SW 1271 (cell line): ENCODE measurements around the gene ASH1L.
A peak's percentile ranks its signal among the peaks of the same experiment; 100 is the strongest.
"Not testable (repeated sequence)": the region's sequence is repeated elsewhere in the genome, so short reads cannot be mapped to it uniquely, and the experiment has no call there.

Experiments
- DNase-seq, 2 experiments: peaks; one replicate each; lab custom pipeline; 2025; lab: John Stamatoyannopoulos, UW

ASH1L gene

GRCh38 chr1:155328856-155329255, 233.7 kb downstream of the ASH1L start:
- DNase-seq: not testable (repeated sequence)

GRCh38 chr1:155327981-155328380, 234.6 kb downstream of the ASH1L start:
- DNase-seq: no peak

GRCh38 chr1:155326631-155327037, 236.0 kb downstream of the ASH1L start:
- no peak for DNase-seq

DNA sequence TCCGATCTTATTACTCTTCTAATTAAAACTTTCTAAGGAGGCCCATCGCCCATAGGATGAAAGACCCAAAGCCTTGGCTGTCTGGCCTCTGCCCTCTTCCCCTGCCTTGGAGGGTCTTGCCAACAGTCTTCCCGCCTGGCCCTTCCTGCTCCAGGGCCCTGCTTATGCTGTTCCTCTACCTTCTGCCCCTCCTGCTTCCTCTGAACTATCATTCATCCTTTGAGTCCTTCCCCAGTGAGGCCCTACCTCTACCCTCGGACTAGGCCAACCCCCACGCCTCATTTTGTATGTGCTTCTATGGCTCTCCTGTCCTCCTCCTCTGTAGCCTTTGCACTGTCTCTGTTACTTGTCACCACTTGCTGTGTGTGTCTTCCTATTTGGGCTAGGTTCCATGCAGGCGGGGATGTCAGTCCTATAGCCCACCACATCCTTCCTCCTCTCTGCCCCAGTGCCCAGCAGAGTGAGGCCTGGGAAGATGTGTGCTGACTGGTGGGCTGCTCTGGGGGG, 236.5 kb downstream of the ASH1L start:
- no peak for DNase-seq

- DNase-seq: no peak
These were observed 237.1 kb downstream of the ASH1L start for GRCh38 chr1:155325603-155325893.

GRCh38 chr1:155324717-155325602, 237.6 kb downstream of the ASH1L start:
- peak in 1 of 2 experiments; percentile 51 for DNase-seq

- DNase-seq: peak; percentile 83 to 91
These were observed 238.4 kb downstream of the ASH1L start for GRCh38 chr1:155324037-155324716.

GRCh38 chr1:155323729-155324036, 238.9 kb downstream of the ASH1L start:
- peak; percentile 58 to 66 for DNase-seq

- peak; percentile 73 to 90 for DNase-seq
These were observed 239.5 kb downstream of the ASH1L start for GRCh38 chr1:155322953-155323728.

DNA sequence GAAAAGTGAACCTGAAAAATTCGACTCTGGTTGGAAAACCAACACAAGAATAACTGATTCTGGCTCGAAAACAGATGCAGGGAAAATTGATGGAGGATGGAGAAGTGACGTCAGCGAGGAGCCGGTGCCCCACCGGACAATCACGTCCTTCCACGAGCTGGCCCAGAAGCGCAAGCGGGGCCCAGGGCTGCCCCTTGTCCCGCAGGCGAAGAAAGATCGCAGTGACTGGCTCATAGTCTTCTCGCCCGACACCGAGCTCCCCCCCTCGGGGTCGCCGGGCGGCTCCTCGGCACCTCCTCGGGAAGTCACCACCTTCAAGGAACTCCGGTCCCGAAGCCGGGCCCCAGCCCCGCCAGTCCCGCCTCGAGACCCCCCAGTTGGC, 240.0 kb downstream of the ASH1L start:
- no peak for DNase-seq

GRCh38 chr1:155321639-155322503, 240.7 kb downstream of the ASH1L start:
- no peak for DNase-seq

GRCh38 chr1:155320661-155321617, 241.7 kb downstream of the ASH1L start, which contains the start of gene RUSC1:
Gene RUSC1, plus strand, starts transcription at chr1:155320894. Its CDS starts 880 bp downstream, at chr1:155321774.
- DNase-seq: no peak

DNA sequence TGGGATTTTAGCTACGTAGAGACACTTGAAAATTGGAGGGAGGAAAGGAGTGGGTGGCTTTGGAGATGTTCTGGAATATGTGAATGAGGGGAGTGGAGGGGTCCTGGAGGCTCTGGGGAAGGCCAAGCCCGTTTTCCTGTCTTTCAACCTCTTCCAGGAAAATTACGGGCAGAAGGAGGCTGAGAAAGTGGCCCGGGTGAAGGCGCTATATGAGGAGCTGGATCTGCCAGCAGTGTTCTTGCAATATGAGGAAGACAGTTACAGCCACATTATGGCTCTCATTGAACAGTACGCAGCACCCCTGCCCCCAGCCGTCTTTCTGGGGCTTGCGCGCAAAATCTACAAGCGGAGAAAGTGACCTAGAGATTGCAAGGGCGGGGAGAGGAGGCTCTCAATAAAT, 242.4 kb downstream of the ASH1L start:
- no peak for DNase-seq

DNA sequence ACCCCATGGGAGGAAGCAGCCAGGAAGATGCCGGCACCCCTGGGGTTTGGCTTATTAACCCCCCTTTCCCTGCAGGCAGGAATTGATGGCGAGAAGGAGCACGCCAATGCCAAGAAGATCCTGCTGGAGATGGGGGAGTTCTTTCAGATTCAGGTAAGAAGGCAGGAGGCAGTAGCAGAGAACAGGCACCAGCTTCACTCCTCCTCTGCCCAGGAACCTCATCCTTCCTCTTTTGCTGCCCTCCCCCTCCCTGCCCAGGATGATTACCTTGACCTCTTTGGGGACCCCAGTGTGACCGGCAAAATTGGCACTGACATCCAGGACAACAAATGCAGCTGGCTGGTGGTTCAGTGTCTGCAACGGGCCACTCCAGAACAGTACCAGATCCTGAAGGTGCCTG, 243.1 kb downstream of the ASH1L start:
- no peak for DNase-seq

- no peak for DNase-seq
These were observed 244.5 kb downstream of the ASH1L start for GRCh38 chr1:155318082-155318481.

DNA sequence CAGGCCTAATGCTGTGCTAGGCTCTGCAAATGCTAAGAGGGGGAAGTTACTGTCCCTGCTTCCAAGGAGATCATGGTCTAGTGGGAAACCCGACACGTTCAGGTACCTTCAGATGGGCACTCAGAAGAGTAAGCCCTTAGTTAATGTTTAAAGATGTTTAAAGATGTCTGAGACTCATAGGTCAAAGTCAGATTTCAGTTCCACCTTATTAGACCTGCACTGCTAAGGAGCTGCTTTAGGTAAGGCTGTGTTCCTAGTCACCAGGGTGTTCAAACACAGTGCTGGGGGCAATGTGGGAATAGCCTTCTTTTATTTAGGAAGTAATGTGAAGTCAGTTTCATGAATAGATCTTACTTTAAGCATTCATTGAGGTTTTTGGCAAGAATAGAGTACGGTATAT, 245.7 kb downstream of the ASH1L start:
- no peak for DNase-seq

GRCh38 chr1:155313261-155313660, 249.3 kb downstream of the ASH1L start:
- no peak for DNase-seq

DNA sequence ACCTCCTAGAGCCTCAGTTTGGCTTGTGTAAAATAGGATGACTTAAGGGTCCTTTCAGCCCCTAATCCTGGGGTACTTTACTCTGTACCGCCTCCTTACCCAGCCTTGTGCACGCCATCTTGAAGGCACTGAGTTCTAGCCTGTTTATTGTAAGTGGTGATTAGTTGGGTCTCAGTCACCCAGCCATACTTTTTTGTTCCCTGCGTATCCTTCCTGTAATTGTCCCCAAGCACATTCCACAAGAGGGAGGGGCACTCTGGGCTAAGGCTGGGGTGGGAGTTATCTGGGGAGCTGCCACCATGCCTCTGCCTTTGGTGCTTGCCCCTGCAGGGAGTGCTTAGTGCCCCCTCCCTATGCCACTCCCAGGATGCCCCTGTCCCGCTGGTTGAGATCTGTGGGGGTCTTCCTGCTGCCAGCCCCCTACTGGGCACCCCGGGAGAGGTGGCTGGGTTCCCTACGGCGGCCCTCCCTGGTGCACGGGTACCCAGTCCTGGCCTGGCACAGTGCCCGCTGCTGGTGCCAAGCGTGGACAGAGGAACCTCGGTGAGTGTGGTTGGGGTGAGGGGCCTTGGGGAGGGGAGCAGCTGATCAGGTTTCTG, 253.1 kb downstream of the ASH1L start:
- DNase-seq: no peak

DNA sequence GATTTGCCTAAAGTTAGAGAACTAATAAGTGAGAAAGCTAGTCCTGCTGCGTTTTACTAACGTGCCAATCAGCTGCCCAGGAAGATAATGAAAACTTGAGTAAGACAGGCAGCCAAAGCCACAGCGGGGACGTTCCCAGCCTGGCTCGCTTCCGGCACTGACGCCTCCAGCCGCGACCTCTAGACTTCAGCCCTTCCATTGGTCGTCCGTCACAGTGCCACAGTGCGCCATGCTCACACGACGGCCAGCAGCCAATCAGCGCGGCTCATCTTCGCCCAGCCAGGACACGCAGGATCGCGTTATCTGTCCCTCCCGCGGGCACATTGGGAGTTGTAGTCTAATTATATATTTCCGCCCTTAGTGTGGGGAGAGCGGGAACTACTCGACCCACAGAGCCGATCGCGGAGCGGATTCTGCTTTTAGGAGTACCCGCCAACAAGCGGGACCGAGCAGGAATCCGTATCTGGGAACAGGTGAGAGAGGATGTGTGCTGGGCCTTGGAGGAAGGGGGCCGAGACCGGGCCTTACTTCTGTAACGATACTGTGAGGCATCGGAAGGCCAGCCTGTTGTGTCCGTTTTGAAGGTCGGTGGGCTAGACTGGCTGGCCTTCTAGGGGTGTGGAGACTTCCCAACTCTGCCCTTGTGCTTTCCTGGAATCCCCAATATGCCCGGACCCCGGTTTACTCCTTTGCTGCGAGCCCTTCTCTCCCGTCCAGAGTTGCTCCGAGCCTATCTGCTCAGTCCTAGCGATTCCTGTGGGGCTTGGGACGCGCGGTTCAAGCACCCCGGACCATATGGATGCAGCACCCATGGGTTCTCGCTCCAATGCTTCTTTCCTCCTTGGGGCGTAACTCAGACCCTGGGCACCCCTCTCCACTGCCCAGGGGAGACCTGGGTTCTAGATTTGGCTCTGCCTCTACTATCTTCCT, 253.8 kb downstream of the ASH1L start, which contains the start of gene FDPS:
Gene FDPS, plus strand, starts transcription at position 374 of the 930 bp plus-strand sequence. CDS start 924 bp downstream, outside the sequence.
- peak; percentile 84 to 93 for DNase-seq
